Measurements from ENCODE around the gene AGBL3.

DNA sequence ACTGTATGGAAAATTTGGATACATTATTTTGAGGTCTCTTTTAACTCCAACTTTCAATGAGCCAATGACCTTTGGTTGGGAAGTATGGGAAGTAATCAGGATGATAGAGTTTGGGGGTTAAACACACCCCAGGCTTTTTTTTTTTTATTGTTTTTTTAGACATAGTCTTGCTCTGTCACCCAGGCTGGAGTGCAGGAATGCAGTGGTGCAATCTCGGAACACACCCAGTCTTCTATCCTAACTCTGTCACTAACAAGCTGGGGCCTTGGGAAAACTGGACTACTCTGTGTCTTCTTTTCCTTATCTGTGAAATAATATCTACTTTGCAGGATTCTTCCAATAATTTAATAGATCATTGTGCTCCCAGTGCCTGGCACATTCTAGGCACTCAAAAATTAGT lies 37.6 kb upstream of the AGBL3 start:
- TF ChIP-seq, protein P1, sequence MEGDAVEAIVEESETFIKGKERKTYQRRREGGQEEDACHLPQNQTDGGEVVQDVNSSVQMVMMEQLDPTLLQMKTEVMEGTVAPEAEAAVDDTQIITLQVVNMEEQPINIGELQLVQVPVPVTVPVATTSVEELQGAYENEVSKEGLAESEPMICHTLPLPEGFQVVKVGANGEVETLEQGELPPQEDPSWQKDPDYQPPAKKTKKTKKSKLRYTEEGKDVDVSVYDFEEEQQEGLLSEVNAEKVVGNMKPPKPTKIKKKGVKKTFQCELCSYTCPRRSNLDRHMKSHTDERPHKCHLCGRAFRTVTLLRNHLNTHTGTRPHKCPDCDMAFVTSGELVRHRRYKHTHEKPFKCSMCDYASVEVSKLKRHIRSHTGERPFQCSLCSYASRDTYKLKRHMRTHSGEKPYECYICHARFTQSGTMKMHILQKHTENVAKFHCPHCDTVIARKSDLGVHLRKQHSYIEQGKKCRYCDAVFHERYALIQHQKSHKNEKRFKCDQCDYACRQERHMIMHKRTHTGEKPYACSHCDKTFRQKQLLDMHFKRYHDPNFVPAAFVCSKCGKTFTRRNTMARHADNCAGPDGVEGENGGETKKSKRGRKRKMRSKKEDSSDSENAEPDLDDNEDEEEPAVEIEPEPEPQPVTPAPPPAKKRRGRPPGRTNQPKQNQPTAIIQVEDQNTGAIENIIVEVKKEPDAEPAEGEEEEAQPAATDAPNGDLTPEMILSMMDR (IDR thresholded peaks at IDR 0.05) = no peak
- TF ChIP-seq POLR2A (IDR thresholded peaks at IDR 0.05; ENCODE audit: low read depth) (no peak), POLR2AphosphoS5 (IDR thresholded peaks at IDR 0.05) (no peak)

Data from esophagus muscularis mucosa (tissue), 3 donors.